Measurements from ENCODE around the gene AZU1.

- TF ChIP-seq CTCF (IDR thresholded peaks at IDR 0.05) (no peak), POLR2A (IDR thresholded peaks at IDR 0.05) (no peak)
Observed at GRCh38 chr19:879711-880438, 52.2 kb downstream of the AZU1 start.
